ENCODE results near the gene JAK3. TPM values are rescaled to one million over a fixed set of nuclear protein-coding genes. Genes with fewer than 3 reads are reported as not detected.
"Not testable (repeated sequence)": the region's sequence is repeated elsewhere in the genome, so short reads cannot be mapped to it uniquely, and the experiment has no call there.

JAK3 gene
- total RNA-seq, 1 experiment from 2014 or later: 2.1 TPM

DNA sequence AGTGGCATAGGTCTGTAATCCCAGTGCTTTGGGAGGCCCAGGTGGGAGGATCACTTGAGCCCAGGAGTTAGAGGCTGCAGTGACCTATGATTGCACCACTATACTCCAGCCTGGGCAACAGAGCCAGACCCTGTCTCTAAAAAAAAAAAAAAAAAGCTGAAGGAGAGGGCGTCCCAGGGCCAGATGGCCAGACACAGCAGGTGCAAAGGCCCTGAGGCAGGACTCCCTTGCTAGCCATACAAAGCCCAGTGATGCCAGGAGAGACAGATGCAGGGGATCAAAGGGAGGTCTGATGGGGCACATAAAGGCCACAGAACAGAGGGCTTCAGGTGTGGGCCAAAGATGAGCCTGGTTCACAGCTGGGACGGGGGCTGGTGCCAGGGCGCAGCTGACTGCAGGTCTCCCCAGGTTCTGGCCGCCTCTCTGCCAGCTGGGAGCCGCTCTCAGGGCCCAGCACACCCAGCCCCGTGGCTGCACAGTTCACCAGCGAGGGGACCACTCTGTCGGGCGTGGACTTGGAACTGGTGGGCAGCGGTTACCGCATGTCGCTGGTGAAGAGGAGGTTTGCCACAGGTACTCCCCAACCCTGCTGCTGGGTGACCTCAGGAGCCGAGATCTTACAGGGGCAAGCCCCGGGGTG, 60.4 kb downstream of the JAK3 start:
- CTCF ChIA-PET: no interaction called here

DNA sequence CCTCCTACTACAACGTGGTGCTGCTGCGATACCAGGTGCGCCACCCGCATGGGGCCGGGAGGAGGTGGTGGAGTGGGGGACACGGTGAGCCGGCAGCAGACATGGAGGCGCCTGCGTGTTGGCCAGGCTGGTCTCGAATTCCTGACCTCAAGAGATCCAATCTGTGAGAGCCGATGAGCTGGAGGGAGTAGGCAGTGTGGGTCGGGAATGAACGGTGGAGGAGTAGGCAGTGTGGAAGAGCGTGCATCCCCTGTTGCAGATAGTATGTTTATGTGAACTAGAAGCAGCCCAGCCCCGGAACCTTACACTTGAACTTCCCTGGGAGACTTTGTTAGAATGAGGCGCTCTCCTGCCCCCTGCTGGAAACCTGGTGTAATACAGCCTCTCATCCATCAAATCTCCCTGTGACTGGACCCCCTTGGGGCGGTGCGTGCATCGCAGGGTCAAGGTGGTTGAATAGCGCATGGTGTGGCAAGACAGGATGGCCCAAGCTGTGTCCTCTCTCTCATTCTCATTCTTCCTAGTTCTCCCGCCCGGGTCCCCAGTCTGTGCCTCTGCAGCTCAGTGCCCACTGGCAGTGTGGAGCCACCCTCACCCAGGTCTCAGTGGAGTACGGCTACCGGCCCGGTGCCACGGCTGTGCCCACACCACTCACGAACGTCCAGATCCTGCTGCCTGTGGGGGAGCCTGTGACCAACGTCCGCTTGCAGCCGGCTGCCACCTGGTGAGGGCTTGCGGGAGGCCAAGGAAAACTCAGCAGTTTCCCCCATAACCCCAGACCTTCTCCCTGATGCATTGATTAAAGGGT, 63.4 kb downstream of the JAK3 start:
- ChIA-PET POLR2A (interaction anchor here (0.6 to 0.7 kb wide), 2 partner anchors 35 to 229 kb away, joined by 4 to 9 read pairs; no protein-coding TSS in a partner anchor), CTCF (interaction anchor here (0.6 kb wide), 1 partner anchor 326 kb away, joined by 3 read pairs; no protein-coding TSS in a partner anchor)
- Histone ChIP-seq H3K27ac (ENCODE audit: low read length) (no peak overlapping the region), H3K36me3 (ENCODE audit: control insufficient read depth, insufficient read depth, low read length) (no peaks in the 10 kb centered on the region), H3K4me3 (ENCODE audit: low read depth in 2 of 2, low read length in 2 of 2) (no peak overlapping the region), H3K27me3 (ENCODE audit: control insufficient read depth, insufficient read depth, low read length) (no peaks in the 10 kb centered on the region), H3K4me1 (ENCODE audit: control insufficient read depth, insufficient read depth, low read length) (0 out of 2 replicates have a peak, but pooled peaks cover 3% of the 10 kb centered on the region), H3K9me3 (ENCODE audit: control insufficient read depth, insufficient read depth, low read depth, low read length) (no peaks in the 10 kb centered on the region)
- no peak for TF ChIP-seq SIN3A (IDR thresholded peaks at IDR 0.05; ENCODE audit: borderline replicate concordance, insufficient read depth, low read depth, low read length)
- TF ChIP-seq, protein P1, sequence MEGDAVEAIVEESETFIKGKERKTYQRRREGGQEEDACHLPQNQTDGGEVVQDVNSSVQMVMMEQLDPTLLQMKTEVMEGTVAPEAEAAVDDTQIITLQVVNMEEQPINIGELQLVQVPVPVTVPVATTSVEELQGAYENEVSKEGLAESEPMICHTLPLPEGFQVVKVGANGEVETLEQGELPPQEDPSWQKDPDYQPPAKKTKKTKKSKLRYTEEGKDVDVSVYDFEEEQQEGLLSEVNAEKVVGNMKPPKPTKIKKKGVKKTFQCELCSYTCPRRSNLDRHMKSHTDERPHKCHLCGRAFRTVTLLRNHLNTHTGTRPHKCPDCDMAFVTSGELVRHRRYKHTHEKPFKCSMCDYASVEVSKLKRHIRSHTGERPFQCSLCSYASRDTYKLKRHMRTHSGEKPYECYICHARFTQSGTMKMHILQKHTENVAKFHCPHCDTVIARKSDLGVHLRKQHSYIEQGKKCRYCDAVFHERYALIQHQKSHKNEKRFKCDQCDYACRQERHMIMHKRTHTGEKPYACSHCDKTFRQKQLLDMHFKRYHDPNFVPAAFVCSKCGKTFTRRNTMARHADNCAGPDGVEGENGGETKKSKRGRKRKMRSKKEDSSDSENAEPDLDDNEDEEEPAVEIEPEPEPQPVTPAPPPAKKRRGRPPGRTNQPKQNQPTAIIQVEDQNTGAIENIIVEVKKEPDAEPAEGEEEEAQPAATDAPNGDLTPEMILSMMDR (IDR thresholded peaks at IDR 0.05): peak; percentile 87
- DNase-seq (ENCODE audit: low read depth, low spot score): no peak
- intact Hi-C loops (cut with micrococcal nuclease; ENCODE audit: unreplicated experiment) (loop anchor here (10.0 kb wide), 1 partner anchor 70 kb away; the partner anchor contains the start of gene RPL18A), in situ Hi-C loops (cut with HindIII; ENCODE audit: low pct_unique_long_range_greater_than_20kb, low sequenced_read_pairs) (no loop called here)
- peak; percentile 64 for ATAC-seq
- no TSS peak for BruUV-seq (replicated peaks)

More for the DNA sequence above, 60.4 kb downstream of the JAK3 start:
- in situ Hi-C loops (cut with HindIII; ENCODE audit: low pct_unique_long_range_greater_than_20kb, low sequenced_read_pairs) (no loop called here), intact Hi-C loops (cut with micrococcal nuclease; ENCODE audit: unreplicated experiment) (loop anchor here (10.0 kb wide), 1 partner anchor 67 kb away; the partner anchor contains the start of gene RPL18A)
- Histone ChIP-seq H3K36me3 (ENCODE audit: control insufficient read depth, insufficient read depth, low read length) (no peaks in the 10 kb centered on the region), H3K9me3 (ENCODE audit: control insufficient read depth, insufficient read depth, low read depth, low read length) (no peaks in the 10 kb centered on the region), H3K27me3 (ENCODE audit: control insufficient read depth, insufficient read depth, low read length) (no peaks in the 10 kb centered on the region), H3K27ac (ENCODE audit: low read length) (no peak overlapping the region), H3K4me3 (ENCODE audit: low read depth in 2 of 2, low read length in 2 of 2) (no peak overlapping the region), H3K4me1 (ENCODE audit: control insufficient read depth, insufficient read depth, low read length) (no peaks in the 10 kb centered on the region)
- ATAC-seq (no peak), DNase-seq (ENCODE audit: low read depth, low spot score) (no peak)
- POLR2A ChIA-PET: no interaction called here
- no TSS peak for BruUV-seq (replicated peaks)
- TF ChIP-seq, protein P2, sequence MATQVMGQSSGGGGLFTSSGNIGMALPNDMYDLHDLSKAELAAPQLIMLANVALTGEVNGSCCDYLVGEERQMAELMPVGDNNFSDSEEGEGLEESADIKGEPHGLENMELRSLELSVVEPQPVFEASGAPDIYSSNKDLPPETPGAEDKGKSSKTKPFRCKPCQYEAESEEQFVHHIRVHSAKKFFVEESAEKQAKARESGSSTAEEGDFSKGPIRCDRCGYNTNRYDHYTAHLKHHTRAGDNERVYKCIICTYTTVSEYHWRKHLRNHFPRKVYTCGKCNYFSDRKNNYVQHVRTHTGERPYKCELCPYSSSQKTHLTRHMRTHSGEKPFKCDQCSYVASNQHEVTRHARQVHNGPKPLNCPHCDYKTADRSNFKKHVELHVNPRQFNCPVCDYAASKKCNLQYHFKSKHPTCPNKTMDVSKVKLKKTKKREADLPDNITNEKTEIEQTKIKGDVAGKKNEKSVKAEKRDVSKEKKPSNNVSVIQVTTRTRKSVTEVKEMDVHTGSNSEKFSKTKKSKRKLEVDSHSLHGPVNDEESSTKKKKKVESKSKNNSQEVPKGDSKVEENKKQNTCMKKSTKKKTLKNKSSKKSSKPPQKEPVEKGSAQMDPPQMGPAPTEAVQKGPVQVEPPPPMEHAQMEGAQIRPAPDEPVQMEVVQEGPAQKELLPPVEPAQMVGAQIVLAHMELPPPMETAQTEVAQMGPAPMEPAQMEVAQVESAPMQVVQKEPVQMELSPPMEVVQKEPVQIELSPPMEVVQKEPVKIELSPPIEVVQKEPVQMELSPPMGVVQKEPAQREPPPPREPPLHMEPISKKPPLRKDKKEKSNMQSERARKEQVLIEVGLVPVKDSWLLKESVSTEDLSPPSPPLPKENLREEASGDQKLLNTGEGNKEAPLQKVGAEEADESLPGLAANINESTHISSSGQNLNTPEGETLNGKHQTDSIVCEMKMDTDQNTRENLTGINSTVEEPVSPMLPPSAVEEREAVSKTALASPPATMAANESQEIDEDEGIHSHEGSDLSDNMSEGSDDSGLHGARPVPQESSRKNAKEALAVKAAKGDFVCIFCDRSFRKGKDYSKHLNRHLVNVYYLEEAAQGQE (IDR thresholded peaks at IDR 0.05; ENCODE audit: insufficient read depth in 1 of 2, low read depth in 2 of 2, low read length in 1 of 2): no peak
- TF ChIP-seq SIN3A (IDR thresholded peaks at IDR 0.05; ENCODE audit: borderline replicate concordance, insufficient read depth, low read depth, low read length) (no peak), POLR2AphosphoS5 (IDR thresholded peaks at IDR 0.05; ENCODE audit: low read depth, low read length) (no peak), TCF7L2 (IDR thresholded peaks at IDR 0.05; ENCODE audit: low read depth, low read length) (no peak)
- TF ChIP-seq, protein P1 (IDR thresholded peaks at IDR 0.05): no peak

DNA sequence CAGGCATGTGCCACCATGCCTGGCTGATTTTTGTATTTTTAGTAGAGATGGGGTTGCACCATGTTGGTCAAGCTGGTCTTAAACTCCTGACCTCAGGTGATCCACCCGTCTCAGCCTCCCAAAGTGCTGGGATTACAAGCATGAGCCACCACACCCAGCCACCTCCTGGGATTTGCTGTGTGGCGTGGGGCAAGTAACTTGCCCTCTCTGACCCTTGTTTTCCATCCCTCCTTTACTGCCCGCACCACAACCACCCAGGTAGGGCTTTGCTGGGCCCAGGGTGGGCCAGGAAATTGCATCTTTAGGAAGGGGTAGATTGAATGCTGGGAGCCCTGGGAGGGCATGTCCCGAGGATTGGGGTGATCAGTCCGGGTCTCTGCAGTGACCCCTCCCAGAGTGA, 64.1 kb downstream of the JAK3 start:
- DNase-seq (ENCODE audit: low read depth, low spot score); in situ Hi-C loops (cut with HindIII; ENCODE audit: low pct_unique_long_range_greater_than_20kb, low sequenced_read_pairs); BruUV-seq (replicated peaks); H3K27me3 ChIP-seq (ENCODE audit: control insufficient read depth, insufficient read depth, low read length); H3K4me3 ChIP-seq (ENCODE audit: low read depth in 2 of 2, low read length in 2 of 2); H3K4me1 ChIP-seq (ENCODE audit: control insufficient read depth, insufficient read depth, low read length); H3K9me3 ChIP-seq (ENCODE audit: control insufficient read depth, insufficient read depth, low read depth, low read length); H3K36me3 ChIP-seq (ENCODE audit: control insufficient read depth, insufficient read depth, low read length); ATAC-seq; H3K27ac ChIP-seq (ENCODE audit: low read length): not testable (repeated sequence)
- intact Hi-C loops (cut with micrococcal nuclease; ENCODE audit: unreplicated experiment): loop anchor here (10.0 kb wide), 1 partner anchor 71 kb away; the partner anchor contains the start of gene RPL18A
- POLR2A ChIA-PET: interaction anchor here (0.7 kb wide), 1 partner anchor 34 kb away, joined by 4 read pairs; no protein-coding TSS in a partner anchor
- CTCF ChIA-PET: interaction anchor here (0.6 kb wide), 1 partner anchor 326 kb away, joined by 3 read pairs; no protein-coding TSS in a partner anchor

Data from Panc1 (cell line).